ENCODE data around the gene DMPK.

GRCh38 chr19:45817010-45817724 is 34.9 kb upstream of the DMPK start:
- TF ChIP-seq POLR2A (IDR thresholded peaks at IDR 0.05) (no peak), CTCF (IDR thresholded peaks at IDR 0.05) (peak; percentile 93 to 99 (median 97))
